ENCODE data around the gene MYT1. TPM values are rescaled to one million over a fixed set of nuclear protein-coding genes. Genes with fewer than 3 reads are reported as not detected.

MYT1 gene
- total and polyA plus RNA-seq, 2 of the 13 experiments (the other 11 are each of a cell fraction or from before 2014, with no cell fraction given), result 0.58 to 2.5 TPM

GRCh38 chr20:64242797-64243475 is 78.7 kb downstream of the MYT1 start (continued):
- TF ChIP-seq ZNF597 (CRISPR knock-in tag; IDR thresholded peaks at IDR 0.05), result no peak
- no peak for TF ChIP-seq THYN1 (CRISPR knock-in tag; IDR thresholded peaks at IDR 0.05; ENCODE audit: borderline replicate concordance, low read depth)
- no peak for TF ChIP-seq MAFG (CRISPR knock-in tag; IDR thresholded peaks at IDR 0.05)
- TF ChIP-seq CCDC6 (CRISPR knock-in tag; IDR thresholded peaks at IDR 0.05), result no peak
- peak; percentile 11; the same call in 1 of the 2 replicates for TF ChIP-seq ZNF772 (CRISPR knock-in tag; IDR thresholded peaks at IDR 0.05)
- TF ChIP-seq ZNF564 (CRISPR knock-in tag; IDR thresholded peaks at IDR 0.05), result no peak
- TF ChIP-seq FOXP4 (CRISPR knock-in tag; IDR thresholded peaks at IDR 0.05), result peak; percentile 89
- TF ChIP-seq HMG20B (CRISPR knock-in tag; conservative IDR thresholded peaks at IDR 0.05), result peak; percentile 60; the same call in 1 of the 2 replicates
- TF ChIP-seq HHEX (CRISPR knock-in tag; IDR thresholded peaks at IDR 0.05), result peak; percentile 41; the same call in 1 of the 2 replicates
- TF ChIP-seq PRDM10 (CRISPR knock-in tag; IDR thresholded peaks at IDR 0.05; ENCODE audit: low read depth), result peak; percentile 37; the same call in 1 of the 2 replicates
- no peak for TF ChIP-seq IRF1 (CRISPR knock-in tag; IDR thresholded peaks at IDR 0.05; ENCODE audit: low read depth)
- TF ChIP-seq ZNF432 (CRISPR knock-in tag; IDR thresholded peaks at IDR 0.05; ENCODE audit: borderline replicate concordance), result no peak
- TF ChIP-seq ZBTB34 (CRISPR knock-in tag; IDR thresholded peaks at IDR 0.05), result peak; percentile 71; the same call in 1 of the 2 replicates
- TF ChIP-seq CHD2 (IDR thresholded peaks at IDR 0.05; ENCODE audit: low read depth, low read length), result 0 out of 2 replicates have a peak, but pooled peaks have one; percentile 38
- TF ChIP-seq ISL2 (CRISPR knock-in tag; IDR thresholded peaks at IDR 0.05), result peak; percentile 74; the same call in 1 of the 2 replicates

Data from HepG2 (cell line).